LNCAP (cell line): ENCODE results near the gene FGFRL1.
A peak's percentile ranks its signal among the peaks of the same experiment; 100 is the strongest.

Experiments used
- CTCF ChIP-seq: fragments of 450-650 bp; IDR thresholded peaks from 2 replicates; pipeline ENCODE4 v1.5.1; 2017; ENCODE audit warnings: mild to moderate bottlenecking

Gene FGFRL1

GRCh38 chr4:1047976-1048772 is 36.7 kb downstream of the FGFRL1 start:
- TF ChIP-seq CTCF: no peak

GRCh38 chr4:1048773-1049590 is 37.6 kb downstream of the FGFRL1 start:
- no peak for TF ChIP-seq CTCF

GRCh38 chr4:1049591-1049905 is 38.1 kb downstream of the FGFRL1 start:
- TF ChIP-seq CTCF: no peak

- TF ChIP-seq CTCF: peak; percentile 43
These were observed 39.2 kb downstream of the FGFRL1 start for GRCh38 chr4:1050486-1051213.

- no peak for TF ChIP-seq CTCF
These were observed 40.0 kb downstream of the FGFRL1 start for GRCh38 chr4:1051472-1051871.

GRCh38 chr4:1052231-1052671 is 40.8 kb downstream of the FGFRL1 start:
- no peak for TF ChIP-seq CTCF

GRCh38 chr4:1053080-1053661 is 41.7 kb downstream of the FGFRL1 start:
- no peak for TF ChIP-seq CTCF
